ENCODE measurements around the gene TNFRSF1B.
A peak's percentile ranks its signal among the peaks of the same experiment; 100 is the strongest.

TNFRSF1B gene

GRCh38 chr1:12183095-12183794, 16.5 kb downstream of the TNFRSF1B start:
- TF ChIP-seq CTCF (IDR thresholded peaks at IDR 0.05; ENCODE audit: low read depth, low read length): no peak
- no peak overlapping the region for H3K4me3 ChIP-seq (ENCODE audit: low read depth, low read length)

DNA sequence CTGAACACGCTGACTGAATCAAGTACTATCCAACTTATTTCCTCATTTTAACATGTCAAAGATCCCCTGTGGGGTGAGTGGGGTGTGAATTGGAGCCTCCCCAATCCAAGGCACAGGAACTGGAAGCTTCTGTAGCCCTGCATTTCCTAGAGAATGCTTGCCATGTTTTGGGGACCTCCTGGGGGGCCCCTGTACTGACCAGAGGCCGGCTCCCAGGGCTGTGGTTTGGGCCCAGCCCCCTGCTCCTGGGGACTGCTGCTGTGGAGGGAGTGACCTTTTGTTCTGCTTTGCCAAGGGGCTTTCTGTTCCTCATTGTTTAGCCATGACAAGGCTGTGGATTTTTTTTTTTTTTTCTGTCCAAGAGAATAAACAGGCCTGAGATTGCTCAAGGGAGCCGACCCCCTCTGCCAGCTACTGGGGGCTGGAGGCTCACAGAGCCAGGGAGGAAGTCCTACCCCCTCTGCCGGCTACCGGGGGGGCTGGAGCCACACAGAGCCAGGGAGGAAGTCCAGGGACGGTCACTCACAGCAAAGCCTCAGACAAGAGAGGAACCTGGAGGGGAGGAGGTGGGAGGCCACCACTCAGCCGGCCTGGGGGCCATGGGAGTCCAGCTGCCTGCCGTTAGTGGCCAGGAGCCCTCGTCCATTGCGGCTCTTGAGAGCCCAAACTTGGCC, 17.4 kb downstream of the TNFRSF1B start:
- H3K4me3 ChIP-seq (ENCODE audit: low read depth, low read length): no peak overlapping the region
- TF ChIP-seq CTCF (IDR thresholded peaks at IDR 0.05; ENCODE audit: low read depth, low read length): peak; percentile 51; the same call in 1 of the 2 replicates

GRCh38 chr1:12185036-12185917, 18.5 kb downstream of the TNFRSF1B start:
- no peak overlapping the region for H3K4me3 ChIP-seq (ENCODE audit: low read depth, low read length)
- TF ChIP-seq CTCF (IDR thresholded peaks at IDR 0.05; ENCODE audit: low read depth, low read length): no peak

GRCh38 chr1:12185918-12186678, 19.3 kb downstream of the TNFRSF1B start:
- no peak for TF ChIP-seq CTCF (IDR thresholded peaks at IDR 0.05; ENCODE audit: low read depth, low read length)
- H3K4me3 ChIP-seq (ENCODE audit: low read depth, low read length): no peak overlapping the region

DNA sequence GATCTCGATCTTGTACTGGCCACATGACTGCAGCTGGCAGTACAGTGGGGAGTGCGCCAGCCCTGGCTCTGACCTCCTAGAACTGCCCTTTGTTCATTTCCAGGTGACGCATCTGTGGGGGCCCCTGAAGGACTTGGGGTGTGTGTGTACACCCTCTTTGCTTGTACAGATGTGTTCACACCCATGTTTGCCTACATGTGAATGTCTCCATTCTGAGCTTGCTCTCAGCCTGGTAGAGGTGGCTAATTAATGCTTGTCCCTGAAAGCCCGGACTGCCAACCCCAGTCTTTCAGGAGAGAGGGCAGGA, 19.8 kb downstream of the TNFRSF1B start:
- no peak for TF ChIP-seq CTCF (IDR thresholded peaks at IDR 0.05; ENCODE audit: low read depth, low read length)
- no peak overlapping the region for H3K4me3 ChIP-seq (ENCODE audit: low read depth, low read length)

- no peak overlapping the region for H3K4me3 ChIP-seq (ENCODE audit: low read depth, low read length)
- no peak for TF ChIP-seq CTCF (IDR thresholded peaks at IDR 0.05; ENCODE audit: low read depth, low read length)
Measured at GRCh38 chr1:12188115-12188514, 21.3 kb downstream of the TNFRSF1B start.
